ENCODE measurements around the gene SLC44A5.
"Not testable (repeated sequence)": the region's sequence is repeated elsewhere in the genome, so short reads cannot be mapped to it uniquely, and the experiment has no call there.

Gene SLC44A5

DNA sequence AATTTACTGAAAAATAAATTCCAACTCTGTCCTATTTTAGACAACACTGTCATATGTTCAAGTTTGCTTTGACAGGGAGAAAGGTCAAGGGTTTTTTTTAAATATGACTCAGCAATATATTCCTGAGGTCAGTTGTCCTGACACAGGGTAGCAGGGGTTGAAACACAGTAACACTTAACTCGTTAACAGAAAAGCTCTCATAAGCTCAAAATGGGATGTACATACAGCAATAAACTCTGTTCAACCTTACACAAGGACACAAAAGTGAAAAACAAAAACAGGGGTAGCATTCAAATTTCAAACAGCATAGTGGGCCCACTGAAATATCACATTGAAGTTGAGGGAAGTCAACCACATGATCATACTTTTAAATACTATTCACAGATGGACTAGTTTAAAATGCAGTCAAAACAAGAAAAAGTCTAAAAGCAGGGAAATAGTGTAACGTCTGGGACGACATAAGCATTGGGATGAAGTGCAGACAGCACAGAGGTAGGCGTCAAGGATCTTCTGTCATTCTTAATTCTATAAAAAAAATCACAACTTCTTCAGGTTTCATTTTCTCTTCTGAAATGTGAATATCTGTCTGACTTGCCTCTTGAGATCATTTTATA is 89.9 kb downstream of the SLC44A5 start:
- DNase-seq = no peak

DNA sequence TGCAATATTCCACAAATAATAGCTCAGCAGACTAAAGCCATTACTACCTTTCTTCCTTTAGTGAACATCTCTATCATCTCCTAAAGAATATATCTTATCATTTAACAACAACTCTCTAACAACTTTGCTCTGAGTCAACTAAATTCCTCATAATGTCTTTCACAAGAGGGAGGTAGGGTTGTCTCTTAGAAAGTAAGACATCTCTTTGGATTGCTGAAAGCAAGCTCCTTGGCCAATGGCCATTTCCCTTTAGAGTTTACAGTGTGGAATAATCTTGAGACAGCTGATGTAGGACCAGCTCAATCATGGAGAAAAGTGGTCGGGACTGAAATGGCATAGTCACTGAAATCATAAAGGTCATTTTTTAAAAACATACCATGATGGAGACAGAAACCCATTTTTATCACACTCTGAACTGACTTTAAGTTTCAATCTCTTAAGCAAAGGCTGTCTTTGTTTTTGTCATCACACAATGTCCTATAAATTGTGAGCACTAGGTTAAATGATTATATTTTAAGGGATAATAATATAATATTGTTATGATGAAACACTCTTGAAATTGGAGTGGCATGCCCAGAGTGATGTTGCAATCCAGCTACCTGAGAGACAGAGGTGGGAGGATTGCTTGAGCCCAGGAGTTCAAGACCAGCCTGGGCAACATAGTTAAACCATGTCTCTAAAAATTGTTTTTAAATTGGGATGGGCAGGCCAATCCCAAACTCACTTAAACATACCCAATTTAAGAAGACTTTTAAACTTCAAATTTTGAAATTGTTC is 91.1 kb downstream of the SLC44A5 start:
- DNase-seq = no peak

DNA sequence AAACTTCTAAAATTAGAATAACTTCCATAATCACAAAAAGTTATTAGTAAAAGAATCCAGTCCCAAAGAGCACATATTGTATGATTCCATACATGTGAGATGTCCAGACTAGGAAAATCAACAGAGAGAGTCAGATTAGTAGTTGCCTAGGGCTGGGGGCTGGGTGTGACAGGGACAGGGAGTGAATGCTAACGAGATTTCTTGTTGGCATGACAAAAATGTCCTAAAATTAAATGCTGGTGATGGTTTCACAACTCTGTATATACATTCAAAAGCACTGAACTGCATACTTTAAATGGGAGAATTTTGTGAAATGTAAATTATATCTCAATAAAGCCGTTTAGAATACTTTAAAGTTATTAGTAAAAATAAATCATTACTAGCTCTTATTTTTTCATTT is 92.2 kb downstream of the SLC44A5 start:
- no peak for DNase-seq

DNA sequence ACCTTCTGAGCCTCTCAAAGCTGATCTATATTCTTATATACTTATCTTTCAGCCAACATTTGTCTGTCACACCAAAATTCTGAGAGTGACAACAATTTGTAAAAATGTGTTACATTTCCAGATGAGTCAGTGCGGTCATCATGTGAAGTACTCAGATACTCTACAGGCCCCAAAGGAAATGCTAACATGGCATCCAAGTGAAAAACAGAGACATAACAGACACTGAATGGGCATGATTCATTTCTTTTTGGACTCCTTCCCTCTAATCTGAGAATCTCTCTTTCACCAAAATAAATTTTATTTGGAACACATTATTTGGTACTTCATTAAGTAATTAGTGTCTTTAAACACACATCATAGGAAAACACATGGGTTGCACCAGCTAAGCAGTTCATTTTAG is 96.6 kb downstream of the SLC44A5 start:
- no peak for DNase-seq

DNA sequence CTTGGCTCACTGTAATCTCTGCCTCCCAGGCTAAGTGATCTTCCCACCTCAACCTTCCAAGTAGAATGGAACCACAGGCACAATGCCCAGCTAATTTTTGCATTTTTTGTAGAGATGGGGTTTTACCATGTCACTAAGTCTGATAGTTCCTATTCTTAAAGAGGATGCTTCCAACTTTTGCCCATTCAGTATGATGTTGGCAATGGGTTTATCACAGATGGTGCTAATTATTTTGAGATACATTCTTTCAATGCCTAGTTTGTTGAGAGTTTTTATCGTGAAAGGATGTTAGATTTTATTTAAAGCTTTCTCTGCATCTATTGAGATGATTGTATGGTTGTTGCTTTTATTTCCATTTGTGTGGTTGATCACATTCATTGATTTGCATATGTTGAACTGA is 103.9 kb downstream of the SLC44A5 start:
- DNase-seq = no peak

DNA sequence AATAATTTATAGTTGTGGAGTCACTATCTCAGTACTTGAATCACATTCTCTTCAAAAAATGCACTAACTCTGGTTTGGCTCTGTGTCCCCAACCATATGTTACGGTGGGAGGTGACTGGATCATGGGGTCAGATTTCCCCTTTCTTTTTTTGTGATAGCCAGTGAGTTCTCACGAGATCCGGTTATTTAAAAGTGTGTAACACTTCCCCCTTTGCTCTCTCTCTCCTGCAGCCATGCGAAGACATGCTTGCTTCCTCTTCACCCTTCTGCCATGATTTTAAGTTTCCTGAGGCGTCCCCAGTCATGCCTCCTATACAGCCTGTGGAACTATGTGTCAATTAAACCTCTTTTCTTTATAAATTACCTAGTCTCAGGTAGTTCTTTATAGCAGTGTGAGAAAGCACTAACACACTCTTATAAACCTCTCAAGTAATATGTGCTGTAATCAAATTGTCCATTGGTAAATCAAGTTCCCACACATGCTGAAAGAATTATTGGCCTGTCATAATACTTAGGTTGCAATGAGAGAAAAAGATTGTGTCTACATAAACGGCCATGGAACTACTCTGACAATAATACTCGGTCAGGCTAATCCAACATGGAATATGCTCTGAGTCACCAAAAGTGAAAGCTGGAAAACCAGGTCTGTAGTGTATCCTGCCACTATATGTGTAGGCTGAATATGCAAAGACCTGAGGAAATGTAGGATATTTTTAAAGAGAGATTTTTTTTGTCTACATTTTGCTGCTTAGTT is 107.5 kb downstream of the SLC44A5 start:
- no peak for DNase-seq

- DNase-seq = no peak
Measured at GRCh38 chr1:75502776-75503175, 108.1 kb downstream of the SLC44A5 start.

- DNase-seq = no peak
Measured at GRCh38 chr1:75501577-75502295, 109.2 kb downstream of the SLC44A5 start.

GRCh38 chr1:75492011-75492410 is 118.9 kb downstream of the SLC44A5 start:
- DNase-seq = no peak

GRCh38 chr1:75487399-75487798 is 123.5 kb downstream of the SLC44A5 start:
- DNase-seq = no peak

GRCh38 chr1:75484789-75485188 is 126.1 kb downstream of the SLC44A5 start:
- DNase-seq = no peak

DNA sequence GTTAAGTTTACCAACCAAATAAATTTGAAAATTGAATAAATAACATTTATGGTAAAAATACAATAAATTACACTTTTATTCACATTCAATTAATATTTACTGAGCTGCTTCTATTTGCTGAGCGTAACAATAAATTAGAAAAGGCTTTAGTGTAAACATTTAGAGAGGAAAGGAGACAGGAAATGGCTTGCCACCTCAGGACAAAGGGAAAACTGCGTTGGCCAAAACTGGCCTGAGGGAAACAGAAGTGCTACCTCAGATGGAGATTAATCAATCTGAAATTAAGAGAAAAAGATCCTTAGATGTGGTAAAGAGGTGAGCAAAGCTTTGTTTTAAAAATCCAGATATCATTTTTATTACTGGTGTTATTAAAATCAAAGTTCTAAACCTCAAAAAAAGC is 128.0 kb downstream of the SLC44A5 start:
- no peak for DNase-seq

DNA sequence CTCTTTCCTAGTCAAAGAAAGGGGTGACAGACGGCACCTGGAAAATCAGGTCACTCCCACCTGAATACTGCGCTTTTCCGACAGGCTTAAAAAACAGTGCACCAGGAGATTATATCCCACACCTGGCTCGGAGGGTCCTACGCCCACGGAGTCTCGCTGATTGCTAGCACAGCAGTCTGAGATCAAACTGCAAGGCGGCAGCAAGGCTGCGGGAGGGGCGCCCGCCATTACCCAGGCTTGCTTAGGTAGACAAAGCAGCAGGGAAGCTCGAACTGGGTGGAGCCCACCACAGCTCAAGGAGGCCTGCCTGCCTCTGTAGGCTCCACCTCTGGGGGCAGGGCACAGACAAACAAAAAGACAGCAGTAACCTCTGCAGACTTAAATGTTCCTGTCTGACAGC is 134.4 kb downstream of the SLC44A5 start:
- not testable (repeated sequence) for DNase-seq

DNA sequence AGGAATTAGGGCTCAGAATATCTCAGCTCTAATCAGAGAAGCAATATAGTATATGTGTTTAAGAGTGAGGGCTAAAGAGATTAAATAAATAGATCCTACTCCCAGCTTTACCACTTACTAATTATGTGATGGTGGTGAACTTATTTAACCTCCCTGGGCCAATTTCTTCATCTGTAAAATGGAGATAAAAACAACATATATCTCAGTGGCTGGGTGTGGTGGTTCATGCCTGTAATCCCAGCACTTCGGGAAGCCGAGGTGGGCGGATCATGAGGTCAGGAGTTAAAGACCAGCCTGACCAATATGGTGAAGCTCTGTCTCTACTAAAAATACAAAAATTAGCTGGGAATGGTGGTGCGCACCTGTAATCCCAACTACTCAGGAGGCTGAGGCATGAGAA is 135.2 kb downstream of the SLC44A5 start:
- no peak for DNase-seq

DNA sequence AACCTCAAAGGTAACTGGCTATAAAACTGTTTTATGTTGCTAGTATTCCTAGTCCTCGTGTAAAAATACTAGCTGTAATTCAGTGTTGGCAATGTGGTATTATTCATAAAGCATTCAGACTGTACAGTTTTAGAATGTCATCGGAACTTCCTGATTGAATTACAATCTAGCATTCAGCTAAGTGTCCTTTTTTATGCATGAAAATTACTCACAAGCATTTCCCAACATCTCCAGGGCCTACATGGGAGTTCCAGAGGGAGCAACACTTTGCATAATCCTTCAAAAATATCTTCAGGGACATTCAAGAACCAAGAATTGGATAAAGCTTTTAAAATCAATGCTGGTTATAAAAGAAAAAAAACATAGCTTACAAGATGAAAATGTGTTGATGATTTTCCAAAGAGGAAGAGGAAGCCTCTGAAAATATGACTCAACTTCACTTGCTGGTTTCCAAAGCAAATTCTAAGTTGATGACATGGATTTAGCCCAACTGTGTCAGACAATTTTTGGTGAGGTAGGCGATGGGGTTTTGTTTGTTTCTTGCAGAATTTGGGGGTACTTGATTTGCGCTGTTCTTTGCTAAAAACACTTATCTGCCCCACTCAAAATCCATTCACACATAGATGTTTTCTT is 137.8 kb downstream of the SLC44A5 start:
- no peak for DNase-seq

GRCh38 chr1:75472089-75472970 is 138.6 kb downstream of the SLC44A5 start:
- DNase-seq = no peak

- DNase-seq = no peak
Measured at GRCh38 chr1:75471252-75471651, 139.7 kb downstream of the SLC44A5 start.

DNA sequence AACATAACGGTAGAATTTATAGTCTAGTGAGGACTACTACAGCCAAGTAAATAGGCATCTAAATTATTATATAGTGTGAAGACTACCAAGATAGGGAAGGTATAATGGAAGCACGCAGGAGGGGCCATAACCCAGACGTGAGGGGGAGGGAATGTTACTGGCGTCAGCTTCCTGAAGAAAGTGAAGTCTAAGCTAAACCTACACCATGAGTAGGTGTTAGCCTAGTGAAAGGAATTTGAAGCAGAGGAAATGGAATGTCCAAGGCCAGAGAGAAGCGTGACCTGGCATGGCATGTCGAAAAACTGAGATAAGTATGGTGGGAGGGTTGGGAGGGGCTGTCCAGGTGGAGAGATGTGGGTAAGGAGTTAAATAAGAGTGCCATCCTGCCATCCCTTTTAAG is 140.5 kb downstream of the SLC44A5 start:
- DNase-seq = no peak

DNA sequence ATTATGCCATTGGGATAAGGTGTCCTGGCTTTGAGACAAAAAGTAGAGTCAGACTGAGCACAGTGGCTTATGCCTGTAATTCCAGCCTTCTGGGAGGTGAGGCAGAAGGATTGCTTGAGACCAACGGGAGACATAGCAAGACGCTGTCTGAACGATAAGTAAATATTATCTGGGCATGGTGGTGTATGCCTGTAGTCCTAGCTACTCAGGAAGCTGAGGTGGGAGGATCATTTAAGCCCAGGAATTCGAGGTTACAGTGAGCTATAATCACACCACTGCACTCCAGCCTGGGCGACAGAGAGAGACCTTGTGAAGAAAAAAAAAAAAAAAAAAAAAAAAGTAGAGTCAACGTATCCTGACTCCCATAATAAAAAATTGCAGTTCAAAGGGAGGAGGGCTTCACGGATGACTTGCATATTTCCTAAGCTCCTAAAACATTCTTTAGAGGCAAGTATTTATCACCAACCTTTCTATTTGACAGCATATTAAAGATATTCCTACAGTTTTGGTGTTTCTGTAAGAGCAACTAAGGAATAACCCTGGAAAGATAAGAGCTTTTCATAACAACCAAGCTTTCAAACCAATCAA is 141.2 kb downstream of the SLC44A5 start:
- DNase-seq = no peak

- no peak for DNase-seq
Measured at GRCh38 chr1:75461808-75462325, 149.0 kb downstream of the SLC44A5 start.

DNA sequence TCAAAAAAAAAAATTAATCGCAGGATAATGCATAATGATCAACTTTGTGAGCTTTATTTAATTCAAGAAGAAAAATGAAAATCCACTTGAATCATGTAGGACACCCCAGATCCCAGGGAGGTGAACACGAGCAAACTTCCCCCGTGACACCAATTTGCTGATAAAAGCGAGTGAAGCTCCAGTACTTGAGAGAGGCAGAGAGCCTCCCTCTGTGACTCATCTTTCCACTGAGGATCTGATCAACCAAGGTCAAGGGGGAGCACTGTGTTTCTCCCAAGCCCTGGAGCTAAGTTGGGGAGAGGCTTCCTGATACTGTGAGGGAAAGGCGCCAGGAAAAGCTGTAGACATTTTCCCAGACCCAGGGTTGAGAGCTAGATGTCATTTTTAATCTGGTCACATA is 160.9 kb downstream of the SLC44A5 start:
- DNase-seq = no peak
